Measurements from ENCODE around the gene RUVBL1.

DNA sequence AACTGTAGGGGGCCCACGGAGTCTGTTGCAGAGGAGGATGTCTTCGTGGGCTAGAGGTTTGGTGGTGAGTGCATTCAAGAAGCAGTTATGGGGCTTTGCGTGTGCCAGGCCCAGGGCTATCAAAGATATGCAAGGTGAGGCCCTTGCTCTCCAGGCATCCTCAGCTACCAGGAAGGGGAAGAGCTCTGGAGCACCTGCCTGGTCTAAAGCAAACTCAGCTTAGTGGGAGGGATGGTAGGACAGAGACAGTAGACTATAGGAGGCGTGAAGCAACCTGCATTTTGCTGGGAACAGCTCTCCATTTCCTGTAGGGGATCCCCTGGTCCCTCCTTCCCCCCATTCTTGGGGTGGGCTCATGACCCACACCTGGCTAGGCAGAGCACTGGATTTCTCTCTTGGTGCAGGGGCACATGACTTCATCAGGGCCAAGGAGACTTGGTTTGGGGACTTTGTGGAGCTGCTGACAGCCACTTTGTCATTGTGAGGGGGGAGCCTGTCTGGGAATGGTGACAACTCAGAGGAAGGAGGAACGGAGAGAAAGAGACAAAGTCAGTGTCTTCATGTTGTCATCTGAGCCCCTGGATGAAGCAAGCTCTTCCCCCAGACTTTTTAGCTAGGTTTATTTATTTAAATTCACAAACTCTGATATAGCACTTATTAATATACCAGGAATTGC lies 21.0 kb upstream of the RUVBL1 start:
- TF ChIP-seq EZH2 (IDR thresholded peaks at IDR 0.05; ENCODE audit: low read length, missing control alignments) (no peak), CTCF (conservative IDR thresholded peaks at IDR 0.05 in 1 of 2, IDR thresholded peaks at IDR 0.05 in 1 of 2; ENCODE audit: low read depth in 1 of 2, low read length in 2 of 2) (no peak)

All from fibroblast of lung (primary cell).